ENCODE results near the gene C2CD4D.

The C2CD4D gene

GRCh38 chr1:151806170-151806569 lies 33.5 kb downstream of the C2CD4D start:
- POLR2A ChIA-PET, result no interaction called here
- H3K4me3 ChIP-seq (ENCODE audit: low read depth, low read length), result no peak overlapping the region
- CTCF ChIA-PET, result no interaction called here

GRCh38 chr1:151805066-151805820 lies 34.4 kb downstream of the C2CD4D start, which contains the start of gene LINGO4:
LINGO4 (minus strand) TSS chr1:151805419; CDS start chr1:151802704, 2,715 bp downstream.
- POLR2A ChIA-PET, result no interaction called here
- no peak for DNase-seq (ENCODE audit: low read depth, low spot score)
- CTCF ChIA-PET, result no interaction called here
- TF ChIP-seq, protein P1, sequence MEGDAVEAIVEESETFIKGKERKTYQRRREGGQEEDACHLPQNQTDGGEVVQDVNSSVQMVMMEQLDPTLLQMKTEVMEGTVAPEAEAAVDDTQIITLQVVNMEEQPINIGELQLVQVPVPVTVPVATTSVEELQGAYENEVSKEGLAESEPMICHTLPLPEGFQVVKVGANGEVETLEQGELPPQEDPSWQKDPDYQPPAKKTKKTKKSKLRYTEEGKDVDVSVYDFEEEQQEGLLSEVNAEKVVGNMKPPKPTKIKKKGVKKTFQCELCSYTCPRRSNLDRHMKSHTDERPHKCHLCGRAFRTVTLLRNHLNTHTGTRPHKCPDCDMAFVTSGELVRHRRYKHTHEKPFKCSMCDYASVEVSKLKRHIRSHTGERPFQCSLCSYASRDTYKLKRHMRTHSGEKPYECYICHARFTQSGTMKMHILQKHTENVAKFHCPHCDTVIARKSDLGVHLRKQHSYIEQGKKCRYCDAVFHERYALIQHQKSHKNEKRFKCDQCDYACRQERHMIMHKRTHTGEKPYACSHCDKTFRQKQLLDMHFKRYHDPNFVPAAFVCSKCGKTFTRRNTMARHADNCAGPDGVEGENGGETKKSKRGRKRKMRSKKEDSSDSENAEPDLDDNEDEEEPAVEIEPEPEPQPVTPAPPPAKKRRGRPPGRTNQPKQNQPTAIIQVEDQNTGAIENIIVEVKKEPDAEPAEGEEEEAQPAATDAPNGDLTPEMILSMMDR (IDR thresholded peaks at IDR 0.05; ENCODE audit: insufficient read depth, low read length, missing control alignments), result no peak
- H3K4me3 ChIP-seq (ENCODE audit: low read depth, low read length), result no peak within 1 kb of the TSS

More at GRCh38 chr1:151806170-151806569, 33.5 kb downstream of the C2CD4D start:
- TF ChIP-seq, protein P1 (IDR thresholded peaks at IDR 0.05; ENCODE audit: insufficient read depth, low read length, missing control alignments), result no peak
- DNase-seq (ENCODE audit: low read depth, low spot score), result no peak

DNA sequence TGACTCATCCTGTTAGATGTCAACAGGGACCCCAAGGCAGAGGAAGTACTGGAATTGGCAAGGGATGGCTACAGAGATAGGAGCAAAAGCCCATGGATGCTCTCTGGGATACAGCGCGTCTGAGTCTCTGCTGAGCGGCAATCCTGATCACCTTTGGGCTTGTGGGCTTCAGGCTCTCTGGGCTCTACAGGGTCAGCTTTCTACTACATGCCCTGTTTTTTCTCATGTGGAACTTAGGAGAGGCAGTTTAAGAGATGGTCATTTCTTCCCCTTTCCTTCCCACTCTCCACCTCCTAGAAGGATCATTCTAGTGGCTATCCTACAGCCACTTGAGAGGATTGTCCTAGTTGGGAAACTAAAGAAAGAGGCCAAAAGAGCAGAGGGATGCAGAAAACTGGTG lies 35.7 kb downstream of the C2CD4D start:
- ChIA-PET POLR2A (no interaction called here), CTCF (no interaction called here)
- no peak overlapping the region for H3K4me3 ChIP-seq (ENCODE audit: low read depth, low read length)
- DNase-seq (ENCODE audit: low read depth, low spot score), result no peak
- TF ChIP-seq, protein P1 (IDR thresholded peaks at IDR 0.05; ENCODE audit: insufficient read depth, low read length, missing control alignments), result no peak

DNA sequence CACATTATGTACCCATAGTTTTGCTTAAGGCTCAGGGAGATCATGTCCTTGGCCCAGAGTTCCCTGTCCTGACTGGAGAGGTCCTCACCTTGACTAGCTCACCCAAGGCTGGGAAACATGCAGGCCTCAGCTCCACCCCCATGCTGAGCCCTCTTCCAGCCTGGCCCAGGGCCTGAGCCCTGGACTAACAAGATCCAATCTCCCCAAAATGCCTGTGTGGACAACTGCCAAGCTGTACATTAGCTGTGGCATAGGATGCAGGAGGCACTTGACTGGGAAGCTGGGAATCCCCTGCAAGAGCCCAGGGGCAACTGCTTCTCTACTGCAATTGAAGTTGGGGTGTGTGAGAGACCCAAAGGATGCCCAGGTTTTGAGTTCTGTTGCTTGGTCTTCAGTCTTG lies 36.5 kb downstream of the C2CD4D start:
- no peak for DNase-seq (ENCODE audit: low read depth, low spot score)
- no peak overlapping the region for H3K4me3 ChIP-seq (ENCODE audit: low read depth, low read length)
- ChIA-PET CTCF (no interaction called here), POLR2A (no interaction called here)
- TF ChIP-seq, protein P1 (IDR thresholded peaks at IDR 0.05; ENCODE audit: insufficient read depth, low read length, missing control alignments), result no peak

GRCh38 chr1:151802372-151802771 lies 37.2 kb downstream of the C2CD4D start:
- no peak overlapping the region for H3K4me3 ChIP-seq (ENCODE audit: low read depth, low read length)
- no peak for DNase-seq (ENCODE audit: low read depth, low spot score)
- ChIA-PET POLR2A (no interaction called here), CTCF (no interaction called here)
- TF ChIP-seq, protein P1 (IDR thresholded peaks at IDR 0.05; ENCODE audit: insufficient read depth, low read length, missing control alignments), result no peak

GRCh38 chr1:151801846-151802245 lies 37.8 kb downstream of the C2CD4D start:
- CTCF ChIA-PET, result no interaction called here
- no peak overlapping the region for H3K4me3 ChIP-seq (ENCODE audit: low read depth, low read length)
- POLR2A ChIA-PET, result no interaction called here
- TF ChIP-seq, protein P1 (IDR thresholded peaks at IDR 0.05; ENCODE audit: insufficient read depth, low read length, missing control alignments), result no peak
- no peak for DNase-seq (ENCODE audit: low read depth, low spot score)

Measured in AG04449 (cell line).